ENCODE data around the gene COQ6.
"Not testable (repeated sequence)": the region's sequence is repeated elsewhere in the genome, so short reads cannot be mapped to it uniquely, and the experiment has no call there.

Gene COQ6

DNA sequence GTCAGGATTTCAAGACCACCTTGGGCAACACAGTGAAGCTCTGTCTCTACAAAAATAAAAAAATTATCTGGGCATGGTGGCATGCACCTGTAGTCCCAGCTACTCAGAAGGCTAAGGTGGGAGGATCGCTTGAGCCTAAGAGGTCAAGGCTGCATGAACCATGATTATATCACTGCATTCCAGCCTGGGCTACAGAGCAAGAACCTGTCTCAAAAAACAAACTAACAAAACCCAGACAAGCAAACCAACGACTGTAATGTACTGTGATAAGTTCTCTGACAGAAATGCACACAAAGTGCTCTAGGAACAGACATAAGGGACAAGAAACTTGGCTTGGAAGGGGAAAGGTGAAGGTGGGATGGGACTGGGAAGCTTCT is 46.6 kb downstream of the COQ6 start:
- no peak for DNase-seq (ENCODE audit: extremely low read depth, low read depth)
- no peak overlapping the region for H3K4me3 ChIP-seq (replicated peaks; ENCODE audit: low read depth, low read length)
- TF ChIP-seq, protein P1, sequence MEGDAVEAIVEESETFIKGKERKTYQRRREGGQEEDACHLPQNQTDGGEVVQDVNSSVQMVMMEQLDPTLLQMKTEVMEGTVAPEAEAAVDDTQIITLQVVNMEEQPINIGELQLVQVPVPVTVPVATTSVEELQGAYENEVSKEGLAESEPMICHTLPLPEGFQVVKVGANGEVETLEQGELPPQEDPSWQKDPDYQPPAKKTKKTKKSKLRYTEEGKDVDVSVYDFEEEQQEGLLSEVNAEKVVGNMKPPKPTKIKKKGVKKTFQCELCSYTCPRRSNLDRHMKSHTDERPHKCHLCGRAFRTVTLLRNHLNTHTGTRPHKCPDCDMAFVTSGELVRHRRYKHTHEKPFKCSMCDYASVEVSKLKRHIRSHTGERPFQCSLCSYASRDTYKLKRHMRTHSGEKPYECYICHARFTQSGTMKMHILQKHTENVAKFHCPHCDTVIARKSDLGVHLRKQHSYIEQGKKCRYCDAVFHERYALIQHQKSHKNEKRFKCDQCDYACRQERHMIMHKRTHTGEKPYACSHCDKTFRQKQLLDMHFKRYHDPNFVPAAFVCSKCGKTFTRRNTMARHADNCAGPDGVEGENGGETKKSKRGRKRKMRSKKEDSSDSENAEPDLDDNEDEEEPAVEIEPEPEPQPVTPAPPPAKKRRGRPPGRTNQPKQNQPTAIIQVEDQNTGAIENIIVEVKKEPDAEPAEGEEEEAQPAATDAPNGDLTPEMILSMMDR (IDR thresholded peaks at IDR 0.05; ENCODE audit: low read depth, low read length, missing control alignments): no peak

DNA sequence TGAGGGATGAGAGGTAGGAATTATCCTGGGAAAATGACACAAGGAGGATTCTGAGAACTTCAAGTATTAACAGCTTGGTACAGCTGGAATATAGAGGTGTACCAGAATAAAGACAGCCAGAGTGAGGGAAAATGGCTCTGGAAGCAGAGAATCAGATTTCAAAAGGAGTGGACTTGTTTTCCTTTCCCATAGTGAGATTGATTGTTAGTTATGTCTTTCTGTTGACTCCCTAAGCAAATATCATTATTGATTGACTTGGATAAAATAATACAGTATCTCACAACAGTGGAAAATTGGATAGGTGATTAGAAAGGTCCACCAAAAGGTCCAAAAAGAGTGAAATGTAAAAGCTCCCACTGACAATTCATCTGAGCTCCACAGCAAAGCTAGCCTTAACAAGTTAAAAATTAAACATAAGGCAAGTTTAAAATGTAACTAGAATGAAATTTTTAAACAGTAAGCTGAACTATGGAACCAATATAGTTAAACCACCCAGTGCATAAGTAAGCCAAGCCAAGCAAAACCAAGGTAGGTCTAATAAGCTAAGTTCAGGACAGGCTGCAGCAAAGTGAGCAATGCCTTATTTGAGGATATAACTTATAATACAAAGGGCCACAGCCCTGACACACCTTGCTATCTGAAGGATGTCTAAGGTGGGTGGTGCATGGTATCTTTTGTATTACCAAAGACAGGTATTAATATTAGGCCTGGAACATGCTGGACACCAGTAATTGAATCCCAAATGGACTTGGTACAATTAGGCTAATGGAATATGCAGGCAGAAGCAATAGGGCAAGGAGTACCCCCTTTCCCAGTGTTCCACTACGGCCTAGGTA is 47.2 kb downstream of the COQ6 start:
- no peak for DNase-seq (ENCODE audit: extremely low read depth, low read depth)
- TF ChIP-seq, protein P1 (IDR thresholded peaks at IDR 0.05; ENCODE audit: low read depth, low read length, missing control alignments): no peak
- H3K4me3 ChIP-seq (replicated peaks; ENCODE audit: low read depth, low read length): no peak overlapping the region

DNA sequence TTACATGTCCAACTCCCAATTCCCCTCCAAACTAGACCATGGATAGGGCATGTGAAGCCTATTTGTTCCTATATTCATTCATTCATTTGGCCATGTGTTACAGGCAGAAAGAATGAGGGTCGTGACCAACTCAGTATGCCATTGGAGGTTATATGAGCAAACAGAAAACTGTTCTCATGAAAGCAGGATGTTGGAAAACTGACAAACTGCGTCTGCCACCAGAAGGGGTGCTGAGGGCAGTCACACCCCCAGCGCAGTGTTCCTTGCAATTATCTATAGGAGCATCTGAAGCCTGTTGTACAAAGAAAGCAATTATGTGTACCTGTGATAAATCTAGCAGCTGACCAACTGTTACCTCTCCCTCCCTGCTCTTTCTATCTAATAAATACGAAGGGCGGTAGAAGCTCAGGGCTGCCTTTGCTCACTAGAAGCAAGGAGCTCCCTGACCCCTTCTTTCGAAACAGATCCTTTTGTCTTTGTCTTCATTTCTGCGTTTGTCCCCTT is 47.9 kb downstream of the COQ6 start:
- H3K4me3 ChIP-seq (replicated peaks; ENCODE audit: low read depth, low read length): no peak overlapping the region
- TF ChIP-seq, protein P1 (IDR thresholded peaks at IDR 0.05; ENCODE audit: low read depth, low read length, missing control alignments): no peak
- no peak for DNase-seq (ENCODE audit: extremely low read depth, low read depth)

- DNase-seq (ENCODE audit: extremely low read depth, low read depth): no peak
- TF ChIP-seq, protein P1 (IDR thresholded peaks at IDR 0.05; ENCODE audit: low read depth, low read length, missing control alignments): no peak
- H3K4me3 ChIP-seq (replicated peaks; ENCODE audit: low read depth, low read length): no peak overlapping the region
Measured at GRCh38 chr14:73998726-73999125, 48.6 kb downstream of the COQ6 start.

- DNase-seq (ENCODE audit: extremely low read depth, low read depth); H3K4me3 ChIP-seq (replicated peaks; ENCODE audit: low read depth, low read length): not testable (repeated sequence)
Measured at GRCh38 chr14:74005664-74006063, 55.6 kb downstream of the COQ6 start.

- TF ChIP-seq, protein P1 (IDR thresholded peaks at IDR 0.05; ENCODE audit: low read depth, low read length, missing control alignments): no peak
- no peak for DNase-seq (ENCODE audit: extremely low read depth, low read depth)
- H3K4me3 ChIP-seq (replicated peaks; ENCODE audit: low read depth, low read length): no peak overlapping the region
Measured at GRCh38 chr14:74008843-74009499, 58.9 kb downstream of the COQ6 start.
